Endothelial cell of umbilical vein (primary cell): ENCODE data around the gene CAPN8.
A peak's percentile ranks its signal among the peaks of the same experiment; 100 is the strongest.

ENCODE experiments used
- EZH2 ChIP-seq: IDR thresholded peaks from 2 replicates; pipeline ENCODE4 v1.6.1; 2012; ENCODE audit warnings: borderline replicate concordance, low read depth, mild to moderate bottlenecking, moderate library complexity, low read length, inconsistent platforms; ENCODE audit not compliant: severe bottlenecking
- JUN ChIP-seq: IDR thresholded peaks from 2 replicates; pipeline ENCODE4 v1.6.1; 2011; ENCODE audit warnings: borderline replicate concordance, low read depth; ENCODE audit not compliant: insufficient read length, insufficient read depth
- MYC ChIP-seq: IDR thresholded peaks from one replicate; pipeline ENCODE4 v1.6.1; 2011; ENCODE audit warnings: mild to moderate bottlenecking, low read depth, low read length
- POLR2A ChIP-seq: IDR thresholded peaks from 2 replicates; pipeline ENCODE4 v1.6.1; 2012; ENCODE audit warnings: low read depth, mild to moderate bottlenecking, control low read depth, low read length
- POLR2AphosphoS5 ChIP-seq: IDR thresholded peaks from 2 replicates; pipeline ENCODE4 v1.6.1; 2012; ENCODE audit warnings: low read depth, mild to moderate bottlenecking, control low read depth, low read length, moderate library complexity; ENCODE audit not compliant: insufficient read depth
- TF ChIP-seq, protein P1 (sequence below), 2 donors: IDR thresholded peaks; 1 replicate in 1 of 2; 2 replicates in 1 of 2; pipeline ENCODE4 v1.5.1; 2011; ENCODE audit warnings: low read length in 2 of 2, mild to moderate bottlenecking in 2 of 2, moderate library complexity in 2 of 2, control low read depth in 1 of 2, inconsistent platforms in 1 of 2, low read depth in 1 of 2; ENCODE audit not compliant: insufficient read depth in 1 of 2; ENCODE audit errors: extremely low read depth in 1 of 2
- TF ChIP-seq, protein P2 (sequence below): IDR thresholded peaks from 2 replicates; pipeline ENCODE4 v1.6.1; 2011; ENCODE audit not compliant: insufficient read depth, insufficient read length

DNA sequence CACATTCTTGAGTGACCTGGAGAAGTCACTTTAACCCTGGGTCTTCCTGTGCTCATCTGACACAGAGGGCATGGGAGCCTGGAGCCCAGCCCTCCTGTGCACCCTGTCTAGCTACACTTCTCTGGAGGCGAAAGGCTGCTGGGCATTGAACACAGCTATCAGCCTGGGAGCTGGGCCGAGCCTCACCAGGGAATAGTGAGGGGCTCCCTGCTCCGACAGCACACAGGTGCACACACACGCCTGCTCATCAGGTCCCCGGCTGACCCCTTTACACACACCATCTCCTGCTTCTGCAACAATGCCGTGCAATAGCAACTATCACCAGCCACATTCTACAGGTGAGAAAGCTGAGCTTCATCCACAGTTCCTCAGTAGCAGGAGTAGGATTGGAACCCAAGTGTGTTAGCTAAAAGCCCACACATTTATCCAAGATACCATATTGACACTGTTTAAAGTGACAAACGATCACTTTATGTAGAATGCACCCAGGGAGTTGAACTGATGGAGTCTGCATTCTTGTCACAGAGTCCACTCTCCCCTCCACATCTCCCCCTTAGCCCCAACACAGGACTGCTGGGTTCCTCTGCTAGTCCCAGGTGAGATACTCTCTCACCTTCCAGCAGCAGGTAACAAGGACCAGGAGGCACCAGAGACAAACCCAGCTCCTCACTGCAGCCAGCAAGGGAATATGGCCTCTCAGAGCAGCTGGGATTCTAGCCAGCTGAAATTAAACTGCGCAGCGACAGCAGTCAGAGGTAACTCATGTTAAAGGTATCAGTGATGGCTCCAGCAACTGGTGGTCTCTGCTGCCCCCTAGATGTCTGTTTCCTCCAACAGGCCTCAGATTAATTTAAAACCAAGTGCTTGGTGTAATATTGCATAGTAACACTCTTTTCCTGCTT is 18.3 kb upstream of the CAPN8 start:
- TF ChIP-seq, protein P1, sequence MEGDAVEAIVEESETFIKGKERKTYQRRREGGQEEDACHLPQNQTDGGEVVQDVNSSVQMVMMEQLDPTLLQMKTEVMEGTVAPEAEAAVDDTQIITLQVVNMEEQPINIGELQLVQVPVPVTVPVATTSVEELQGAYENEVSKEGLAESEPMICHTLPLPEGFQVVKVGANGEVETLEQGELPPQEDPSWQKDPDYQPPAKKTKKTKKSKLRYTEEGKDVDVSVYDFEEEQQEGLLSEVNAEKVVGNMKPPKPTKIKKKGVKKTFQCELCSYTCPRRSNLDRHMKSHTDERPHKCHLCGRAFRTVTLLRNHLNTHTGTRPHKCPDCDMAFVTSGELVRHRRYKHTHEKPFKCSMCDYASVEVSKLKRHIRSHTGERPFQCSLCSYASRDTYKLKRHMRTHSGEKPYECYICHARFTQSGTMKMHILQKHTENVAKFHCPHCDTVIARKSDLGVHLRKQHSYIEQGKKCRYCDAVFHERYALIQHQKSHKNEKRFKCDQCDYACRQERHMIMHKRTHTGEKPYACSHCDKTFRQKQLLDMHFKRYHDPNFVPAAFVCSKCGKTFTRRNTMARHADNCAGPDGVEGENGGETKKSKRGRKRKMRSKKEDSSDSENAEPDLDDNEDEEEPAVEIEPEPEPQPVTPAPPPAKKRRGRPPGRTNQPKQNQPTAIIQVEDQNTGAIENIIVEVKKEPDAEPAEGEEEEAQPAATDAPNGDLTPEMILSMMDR (IDR thresholded peaks at IDR 0.05; ENCODE audit: extremely low read depth in 1 of 2, insufficient read depth in 1 of 2, low read depth in 1 of 2, low read length in 2 of 2): peak; percentile 54 to 68
- TF ChIP-seq MYC: no peak
- TF ChIP-seq, protein P2, sequence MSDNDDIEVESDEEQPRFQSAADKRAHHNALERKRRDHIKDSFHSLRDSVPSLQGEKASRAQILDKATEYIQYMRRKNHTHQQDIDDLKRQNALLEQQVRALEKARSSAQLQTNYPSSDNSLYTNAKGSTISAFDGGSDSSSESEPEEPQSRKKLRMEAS: no peak
- no peak for TF ChIP-seq JUN
- TF ChIP-seq POLR2AphosphoS5: no peak
- no peak for TF ChIP-seq POLR2A
- TF ChIP-seq EZH2: no peak
